Activated T-cell treated with anti-CD3 and anti-CD28 coated beads, Interleukin-2, amount 50 U/mL, for 72 hours (primary cell): Measurements from ENCODE around the gene DGKE. TPM values are rescaled to one million over a fixed set of nuclear protein-coding genes. Genes with fewer than 3 reads are reported as not detected.

Experiments
- ATAC-seq, 2 donors: fragments of 150-1000 bp; cut with Tn5 transposase; replicated peaks in 1 of 2; 2 replicates each; pipeline ENCODE4 v1.10.0; 2021; ENCODE audit warnings: moderate library complexity in 2 of 2, mild to moderate bottlenecking in 1 of 2
- DNase-seq, 2 donors: peaks; one replicate each; pipeline ENCODE4 v3.0.0; 2021 to 2022; ENCODE audit warnings: mixed read lengths in 1 of 2
- H3K27ac Mint-ChIP-seq: one replicate; pipeline ENCODE4 v1.8.0; 2022; ENCODE audit warnings: mild to moderate bottlenecking, moderate library complexity, mixed read lengths
- H3K27me3 Mint-ChIP-seq: one replicate; pipeline ENCODE4 v1.8.0; 2022; ENCODE audit warnings: low read depth, mixed read lengths
- H3K36me3 Mint-ChIP-seq, 2 donors: one replicate each; pipeline ENCODE4 v1.8.0; 2022; ENCODE audit warnings: mixed read lengths in 2 of 2, mild to moderate bottlenecking in 1 of 2; ENCODE audit not compliant: insufficient read depth in 2 of 2
- H3K4me1 Mint-ChIP-seq: one replicate; pipeline ENCODE4 v1.8.0; 2022; ENCODE audit warnings: low read depth, mixed read lengths
- H3K4me3 Mint-ChIP-seq, 2 donors: one replicate each; pipeline ENCODE4 v1.8.0; 2022; ENCODE audit warnings: mild to moderate bottlenecking in 2 of 2, mixed read lengths in 2 of 2, moderate library complexity in 2 of 2
- H3K9me3 Mint-ChIP-seq, 2 donors: one replicate each; pipeline ENCODE4 v1.8.0; 2022; ENCODE audit warnings: mixed read lengths in 2 of 2
- total RNA-seq, 2 donors: library from RNA; stranded (reverse); gene quantifications; one replicate each; pipeline ENCODE4 v1.2.3, GENCODE V29; 2022

Gene DGKE
- 10 to 100 TPM; 25.0 to 34.6 TPM for total RNA-seq

DNA sequence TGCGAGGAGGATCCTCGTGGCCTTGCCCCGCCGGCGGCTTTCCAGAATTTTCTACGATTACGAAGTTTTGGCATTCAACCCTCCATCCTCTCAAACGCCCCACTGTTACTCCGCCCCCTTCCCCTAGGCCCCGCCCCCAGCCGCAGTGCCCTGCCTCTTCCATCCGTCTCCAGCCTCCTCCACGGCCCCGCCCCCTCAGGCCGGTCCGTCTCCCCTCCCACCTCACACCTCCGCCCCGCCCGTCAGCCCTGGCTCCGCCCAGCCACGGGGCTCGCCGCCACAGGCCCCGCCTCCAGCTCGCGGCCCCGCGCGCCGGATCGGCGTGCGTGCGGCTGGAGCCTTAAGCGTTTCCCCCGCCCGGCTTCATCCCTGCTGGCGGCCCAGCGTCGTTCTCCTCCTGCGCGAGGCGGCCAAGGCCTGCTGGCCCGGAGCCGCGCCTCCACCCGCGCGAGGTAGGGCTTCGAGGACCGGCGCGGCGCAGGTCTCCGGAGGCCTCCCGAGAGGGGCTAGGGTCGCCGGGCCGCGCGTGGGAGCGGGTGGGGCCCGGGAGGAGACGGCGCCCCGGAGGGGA, at the start of gene DGKE, which contains the start of gene C17orf67:
TSS of gene DGKE (plus strand) at position 343 of the 571 bp plus-strand sequence. CDS start 645 bp downstream, outside the sequence.
TSS of gene C17orf67 (minus strand) at position 112 of the 571 bp plus-strand sequence. CDS start 18,110 bp downstream, outside the sequence.
- H3K27me3 Mint-ChIP-seq = no peaks in the 10 kb centered on the region
- ATAC-seq = peak; percentile 87 to 92
- peaks cover 3 to 16% of the 10 kb centered on the region in 2 donors for H3K36me3 Mint-ChIP-seq
- H3K4me3 Mint-ChIP-seq = peak within 1 kb of the TSS; percentile 94 to 95
- H3K4me1 Mint-ChIP-seq = peaks cover 55% of the 10 kb centered on the region
- no peaks in the 10 kb centered on the region for H3K9me3 Mint-ChIP-seq
- peak within 1 kb of the TSS; percentile 93 for H3K27ac Mint-ChIP-seq
- DNase-seq = peak; percentile 99

DNA sequence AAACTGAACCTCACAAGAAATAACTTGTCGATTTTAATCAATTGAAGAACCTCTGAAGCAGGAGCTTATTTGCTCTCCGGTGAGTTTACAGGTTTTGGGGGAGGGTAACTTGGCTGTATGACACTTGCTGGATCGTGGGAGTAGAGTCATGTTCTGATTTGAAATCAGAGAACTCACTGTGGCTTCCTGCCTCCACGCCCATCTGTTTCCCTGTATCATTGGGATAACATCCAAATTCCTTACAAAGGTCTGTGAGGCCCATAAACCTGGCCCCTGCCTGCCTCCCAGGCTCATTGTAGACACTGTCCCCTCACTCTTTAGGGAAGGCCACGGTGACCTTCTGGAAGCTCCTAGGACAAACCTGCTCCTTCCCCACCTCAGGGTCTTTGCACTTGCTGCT, 48.5 kb upstream of the DGKE start:
- ATAC-seq = no peak
- peak overlapping the region; percentile 20 to 27 for H3K4me3 Mint-ChIP-seq
- peaks cover 7% of the 10 kb centered on the region for H3K27me3 Mint-ChIP-seq
- H3K9me3 Mint-ChIP-seq = peaks cover 0 to 2% of the 10 kb centered on the region in 2 donors
- no peak overlapping the region for H3K27ac Mint-ChIP-seq
- peaks cover 2 to 7% of the 10 kb centered on the region in 2 donors for H3K36me3 Mint-ChIP-seq
- no peak for DNase-seq
- peaks cover 62% of the 10 kb centered on the region for H3K4me1 Mint-ChIP-seq

- H3K27me3 Mint-ChIP-seq = peaks cover 7% of the 10 kb centered on the region
- peaks cover 3 to 9% of the 10 kb centered on the region in 2 donors for H3K36me3 Mint-ChIP-seq
- DNase-seq (no peak), ATAC-seq (no peak)
- peak overlapping the region; percentile 98 for H3K27ac Mint-ChIP-seq
- H3K9me3 Mint-ChIP-seq = peaks cover 0 to 5% of the 10 kb centered on the region in 2 donors
- peak overlapping the region; percentile 60 to 79 for H3K4me3 Mint-ChIP-seq
- H3K4me1 Mint-ChIP-seq = peaks cover 58% of the 10 kb centered on the region
Observed at GRCh38 chr17:56785997-56786680, 47.8 kb upstream of the DGKE start.

GRCh38 chr17:56786989-56787482, 46.9 kb upstream of the DGKE start:
- DNase-seq (peak; percentile 76 to 85), ATAC-seq (peak; percentile 99)
- Mint-ChIP-seq H3K4me1 (peaks cover 58% of the 10 kb centered on the region), H3K4me3 (peak overlapping the region; percentile 60 to 79), H3K9me3 (peaks cover 0 to 5% of the 10 kb centered on the region in 2 donors), H3K27me3 (peaks cover 2% of the 10 kb centered on the region), H3K36me3 (peaks cover 5 to 9% of the 10 kb centered on the region in 2 donors), H3K27ac (peak overlapping the region; percentile 98)

- DNase-seq = no peak
- Mint-ChIP-seq H3K36me3 (peaks cover 9 to 12% of the 10 kb centered on the region in 2 donors), H3K4me1 (peaks cover 21% of the 10 kb centered on the region), H3K27ac (peak overlapping the region; percentile 59), H3K4me3 (no peak overlapping the region), H3K27me3 (no peaks in the 10 kb centered on the region), H3K9me3 (peaks cover 6 to 11% of the 10 kb centered on the region in 2 donors)
- no peak for ATAC-seq
Observed at GRCh38 chr17:56792267-56792666, 41.7 kb upstream of the DGKE start.

- H3K27ac Mint-ChIP-seq = no peak overlapping the region
- DNase-seq = no peak
- H3K4me1 Mint-ChIP-seq = peaks cover 11% of the 10 kb centered on the region
- no peak for ATAC-seq
- H3K9me3 Mint-ChIP-seq = peaks cover 6 to 10% of the 10 kb centered on the region in 2 donors
- peaks cover 8 to 11% of the 10 kb centered on the region in 2 donors for H3K36me3 Mint-ChIP-seq
- H3K27me3 Mint-ChIP-seq = no peaks in the 10 kb centered on the region
- no peak overlapping the region for H3K4me3 Mint-ChIP-seq
Observed at GRCh38 chr17:56793531-56793930, 40.4 kb upstream of the DGKE start.

- Mint-ChIP-seq H3K4me3 (no peak overlapping the region), H3K27me3 (no peaks in the 10 kb centered on the region), H3K27ac (no peak overlapping the region), H3K9me3 (peaks cover 6 to 10% of the 10 kb centered on the region in 2 donors), H3K4me1 (peaks cover 8% of the 10 kb centered on the region), H3K36me3 (peaks cover 8 to 11% of the 10 kb centered on the region in 2 donors)
- DNase-seq = no peak
- ATAC-seq = no peak
Observed at GRCh38 chr17:56793957-56794356, 40.0 kb upstream of the DGKE start.

DNA sequence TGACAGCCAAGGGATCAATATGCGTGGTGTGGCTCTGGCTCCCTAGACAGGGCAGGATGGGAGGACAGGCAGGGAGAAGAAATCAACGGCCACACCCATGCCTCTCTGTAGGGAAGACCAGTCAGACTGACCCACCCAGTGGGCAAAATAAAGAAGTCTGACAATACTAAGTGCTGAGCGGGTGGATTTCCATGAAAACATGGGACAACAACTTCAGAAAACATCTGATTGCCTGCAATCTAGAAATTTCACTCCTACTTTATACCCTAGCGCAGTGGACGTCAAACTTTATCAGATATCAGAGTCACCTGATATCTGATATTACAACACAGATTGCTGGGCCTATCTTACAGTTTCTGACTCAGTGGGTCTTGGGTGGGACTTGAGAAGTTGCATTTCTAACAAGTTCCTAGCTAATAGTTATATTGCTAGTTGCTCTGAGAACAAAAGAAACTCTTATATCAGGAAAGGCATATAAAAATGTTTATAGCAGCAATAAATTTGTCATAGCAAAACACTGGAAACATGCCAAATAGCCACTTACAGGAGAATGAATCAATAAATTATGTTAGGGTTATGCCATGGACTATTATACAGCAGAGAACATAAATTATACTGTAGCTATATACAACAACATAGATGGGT, 38.6 kb upstream of the DGKE start:
- no peak overlapping the region for H3K27ac Mint-ChIP-seq
- DNase-seq (no peak), ATAC-seq (no peak)
- no peak overlapping the region for H3K4me3 Mint-ChIP-seq
- peaks cover 8 to 11% of the 10 kb centered on the region in 2 donors for H3K36me3 Mint-ChIP-seq
- H3K27me3 Mint-ChIP-seq = no peaks in the 10 kb centered on the region
- H3K4me1 Mint-ChIP-seq = no peaks in the 10 kb centered on the region
- H3K9me3 Mint-ChIP-seq = peaks cover 6 to 10% of the 10 kb centered on the region in 2 donors

GRCh38 chr17:56796536-56796935, 37.4 kb upstream of the DGKE start:
- no peak for DNase-seq

GRCh38 chr17:56798916-56799315, 35.0 kb upstream of the DGKE start:
- Mint-ChIP-seq H3K4me3 (no peak overlapping the region), H3K4me1 (no peaks in the 10 kb centered on the region), H3K36me3 (no peaks in the 10 kb centered on the region), H3K9me3 (no peaks in the 10 kb centered on the region), H3K27me3 (no peaks in the 10 kb centered on the region), H3K27ac (no peak overlapping the region)
- no peak for ATAC-seq
- DNase-seq = no peak

More at GRCh38 chr17:56796536-56796935, 37.4 kb upstream of the DGKE start:
- no peak for ATAC-seq
- peaks cover 6 to 7% of the 10 kb centered on the region in 2 donors for H3K9me3 Mint-ChIP-seq
- peaks cover 7 to 10% of the 10 kb centered on the region in 2 donors for H3K36me3 Mint-ChIP-seq
- H3K4me1 Mint-ChIP-seq = no peaks in the 10 kb centered on the region
- H3K27ac Mint-ChIP-seq = no peak overlapping the region
- H3K27me3 Mint-ChIP-seq = no peaks in the 10 kb centered on the region
- H3K4me3 Mint-ChIP-seq = no peak overlapping the region

DNA sequence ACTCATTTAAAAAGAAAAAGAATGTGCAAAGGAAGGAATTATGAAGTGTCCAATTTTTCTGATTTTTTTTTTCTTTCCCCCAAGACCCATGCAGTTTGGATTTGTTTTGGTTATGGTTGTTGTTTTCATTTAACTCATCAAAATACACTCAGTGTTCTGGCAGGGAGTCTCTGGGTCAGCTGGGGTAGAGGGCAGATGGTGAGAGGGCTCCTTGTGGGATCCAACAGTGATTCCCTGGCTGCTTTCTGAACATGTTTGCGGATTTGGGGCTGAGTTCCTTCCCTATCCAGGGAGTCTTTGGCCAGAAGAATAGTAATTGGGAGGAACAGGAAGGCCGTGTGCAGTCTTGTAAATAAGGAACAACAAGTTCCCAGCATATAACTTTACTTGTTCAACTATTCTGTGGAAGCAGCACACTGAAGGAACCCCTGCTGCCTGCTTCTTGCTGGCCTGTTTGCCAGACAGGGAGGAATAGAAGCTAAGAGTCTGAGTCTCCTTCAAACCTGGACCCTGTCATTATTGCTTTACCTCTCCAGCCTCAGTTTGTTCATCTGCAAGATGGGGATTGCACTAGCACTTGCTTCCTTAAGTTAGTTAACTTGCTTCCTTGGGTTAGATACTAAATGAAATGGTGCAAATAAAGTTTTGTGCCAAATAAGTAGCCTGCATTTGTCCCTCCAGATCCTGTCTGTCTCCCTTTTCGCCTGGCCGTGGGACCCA, 32.3 kb upstream of the DGKE start:
- Mint-ChIP-seq H3K4me3 (no peak overlapping the region), H3K27ac (no peak overlapping the region), H3K9me3 (no peaks in the 10 kb centered on the region), H3K27me3 (no peaks in the 10 kb centered on the region), H3K4me1 (no peaks in the 10 kb centered on the region), H3K36me3 (no peaks in the 10 kb centered on the region)
- DNase-seq (no peak), ATAC-seq (no peak)

- Mint-ChIP-seq H3K36me3 (no peaks in the 10 kb centered on the region), H3K9me3 (no peaks in the 10 kb centered on the region), H3K27me3 (no peaks in the 10 kb centered on the region), H3K4me1 (no peaks in the 10 kb centered on the region), H3K4me3 (no peak overlapping the region), H3K27ac (no peak overlapping the region)
- ATAC-seq = no peak
- no peak for DNase-seq
Observed at GRCh38 chr17:56803071-56803470, 30.9 kb upstream of the DGKE start.
